Measurements from ENCODE around the gene DBT. TPM values are rescaled to one million over a fixed set of nuclear protein-coding genes. Genes with fewer than 3 reads are reported as not detected.

The DBT gene
- total RNA-seq, 1 experiment from 2014 or later: 14.0 TPM

GRCh38 chr1:100230765-100231164, 18.9 kb downstream of the DBT start:
- Histone ChIP-seq H3K9me3 (ENCODE audit: control insufficient read depth in 1 of 2, insufficient read depth in 1 of 2, low read depth in 1 of 2, low read length in 2 of 2) (no peaks in the 10 kb centered on the region), H3K4me3 (replicated peaks in 1 of 2; ENCODE audit: low read depth in 1 of 2, low read length in 2 of 2) (no peak overlapping the region), H4K20me1 (ENCODE audit: insufficient read depth) (no peaks in the 10 kb centered on the region), H3K9me2 (ENCODE audit: insufficient read depth) (no peaks in the 10 kb centered on the region), H3K27me3 (ENCODE audit: insufficient read depth, low read length) (no peaks in the 10 kb centered on the region), H3K4me2 (ENCODE audit: low read length) (no peak overlapping the region), H3K9ac (ENCODE audit: low read length) (no peak overlapping the region), H2AFZ (ENCODE audit: low read depth, low read length, poor library complexity, severe bottlenecking) (no peak overlapping the region), H3K27ac (ENCODE audit: low read depth, low read length) (no peak overlapping the region), H3K36me3 (ENCODE audit: control insufficient read depth in 1 of 2, insufficient read depth in 2 of 2, low read length in 2 of 2) (peaks cover 0 to 7% of the 10 kb centered on the region in 2 experiments; a peak in 1 of 4 replicates), H3K4me1 (ENCODE audit: control insufficient read depth in 1 of 2, insufficient read depth in 2 of 2, low read length in 2 of 2) (no peaks in the 10 kb centered on the region), H3K79me2 (ENCODE audit: insufficient read depth, low read length) (no peaks in the 10 kb centered on the region)
- ChIA-PET RAD21 (ENCODE audit: low non-redundant PET in 1 of 2, low total read pairs in 2 of 2, uncharacterized antibody in 2 of 2, unreplicated experiment in 2 of 2) (no interaction called here), CTCF (no interaction called here), POLR2A (no interaction called here)
- no peak for DNase-seq (ENCODE audit: low read depth, low spot score)
- no peak for TF ChIP-seq SP1 (IDR thresholded peaks at IDR 0.05; ENCODE audit: low read depth)
- no peak for TF ChIP-seq ELF1 (IDR thresholded peaks at IDR 0.05; ENCODE audit: borderline replicate concordance, low read depth)
- intact Hi-C loops (cut with micrococcal nuclease): no loop called here
- no peak for ATAC-seq
- no TSS peak for BruUV-seq (replicated peaks)

GRCh38 chr1:100229681-100230443, 19.8 kb downstream of the DBT start:
- H3K4me2 ChIP-seq (ENCODE audit: low read length): no peak overlapping the region
- DNase-seq (ENCODE audit: low read depth, low spot score): no peak
- POLR2A ChIA-PET: no interaction called here
- H3K9me2 ChIP-seq (ENCODE audit: insufficient read depth): no peaks in the 10 kb centered on the region
- no peaks in the 10 kb centered on the region for H4K20me1 ChIP-seq (ENCODE audit: insufficient read depth)
- ATAC-seq: no peak
- intact Hi-C loops (cut with micrococcal nuclease): no loop called here
- no peak overlapping the region for H2AFZ ChIP-seq (ENCODE audit: low read depth, low read length, poor library complexity, severe bottlenecking)
- H3K27ac ChIP-seq (ENCODE audit: low read depth, low read length): no peak overlapping the region
- CTCF ChIA-PET: no interaction called here
- RAD21 ChIA-PET (ENCODE audit: low non-redundant PET in 1 of 2, low total read pairs in 2 of 2, uncharacterized antibody in 2 of 2, unreplicated experiment in 2 of 2): no interaction called here
- TF ChIP-seq SRF (IDR thresholded peaks at IDR 0.05; ENCODE audit: low read depth): no peak
- BruUV-seq (replicated peaks): no TSS peak
- peaks cover 0 to 7% of the 10 kb centered on the region in 2 experiments; a peak in 1 of 4 replicates for H3K36me3 ChIP-seq (ENCODE audit: control insufficient read depth in 1 of 2, insufficient read depth in 2 of 2, low read length in 2 of 2)
- H3K4me3 ChIP-seq (replicated peaks in 1 of 2; ENCODE audit: low read depth in 1 of 2, low read length in 2 of 2): no peak overlapping the region
- no peaks in the 10 kb centered on the region for H3K4me1 ChIP-seq (ENCODE audit: control insufficient read depth in 1 of 2, insufficient read depth in 2 of 2, low read length in 2 of 2)
- H3K27me3 ChIP-seq (ENCODE audit: insufficient read depth, low read length): no peaks in the 10 kb centered on the region
- no peaks in the 10 kb centered on the region for H3K79me2 ChIP-seq (ENCODE audit: insufficient read depth, low read length)
- H3K9ac ChIP-seq (ENCODE audit: low read length): no peak overlapping the region
- no peaks in the 10 kb centered on the region for H3K9me3 ChIP-seq (ENCODE audit: control insufficient read depth in 1 of 2, insufficient read depth in 1 of 2, low read depth in 1 of 2, low read length in 2 of 2)

Data from HCT116 (cell line).